G401 (cell line): ENCODE data around the gene CGNL1. TPM values are rescaled to one million over a fixed set of nuclear protein-coding genes. Genes with fewer than 3 reads are reported as not detected.

Source experiments
- DNase-seq: peaks from one replicate; pipeline ENCODE4 v3.0.0-alpha.2; 2015; ENCODE audit warnings: low spot score
- in situ Hi-C: cut with HindIII; loops from 2 replicates; pipeline ENCODE4 v1.10.0; 2016; ENCODE audit warnings: low sequenced_read_pairs, mixed read lengths
- total RNA-seq: library from RNA; depleted of rRNA; stranded (reverse); fragments of >200 nt; shearing (Covaris generic); gene quantifications from 2 replicates; pipeline ENCODE4 v1.2.3, GENCODE V29; 2014

Gene CGNL1
- total RNA-seq, 1 experiment from 2014 or later = 121 TPM

DNA sequence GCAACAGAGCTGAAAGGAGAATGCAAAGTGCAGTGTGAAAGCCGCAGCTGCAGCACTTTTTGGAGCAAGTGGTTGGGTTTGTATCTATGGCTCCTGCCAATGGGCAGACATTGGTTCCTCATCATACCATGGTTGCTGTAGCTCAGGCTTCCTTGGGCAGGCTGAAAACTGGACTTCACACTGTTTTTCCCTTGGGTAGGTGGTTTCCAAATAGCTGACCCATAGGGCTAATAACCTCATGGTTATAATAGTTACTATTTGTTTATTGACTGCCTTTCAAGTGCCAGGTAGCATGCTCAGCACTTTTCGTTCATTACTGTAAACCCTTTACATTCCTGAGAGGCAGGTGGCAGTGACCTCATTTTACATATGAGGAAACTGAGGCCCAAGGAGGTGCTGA, 4.5 kb downstream of the CGNL1 start:
- in situ Hi-C loops = no loop called here
- DNase-seq = no peak

DNA sequence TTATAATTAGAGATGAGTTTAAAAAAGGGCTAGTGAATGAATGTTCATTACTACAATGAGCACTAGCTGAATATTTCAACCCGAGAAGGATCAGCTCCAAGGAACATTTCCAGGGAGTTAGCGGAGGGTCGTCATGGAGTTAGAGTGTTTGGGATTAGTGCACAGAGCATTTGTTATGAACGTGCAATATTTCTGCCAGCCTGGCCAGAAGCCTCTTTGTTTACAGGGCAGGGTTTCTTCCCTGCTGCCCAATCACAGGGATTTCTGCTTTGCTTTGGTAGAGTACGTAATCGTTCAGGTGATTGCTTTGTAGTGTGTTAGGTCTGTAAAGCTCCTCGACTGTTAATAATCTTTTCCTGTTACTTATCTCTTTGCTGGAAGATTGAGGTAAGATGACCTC, 5.9 kb downstream of the CGNL1 start:
- in situ Hi-C loops = no loop called here
- DNase-seq = peak; percentile 43

DNA sequence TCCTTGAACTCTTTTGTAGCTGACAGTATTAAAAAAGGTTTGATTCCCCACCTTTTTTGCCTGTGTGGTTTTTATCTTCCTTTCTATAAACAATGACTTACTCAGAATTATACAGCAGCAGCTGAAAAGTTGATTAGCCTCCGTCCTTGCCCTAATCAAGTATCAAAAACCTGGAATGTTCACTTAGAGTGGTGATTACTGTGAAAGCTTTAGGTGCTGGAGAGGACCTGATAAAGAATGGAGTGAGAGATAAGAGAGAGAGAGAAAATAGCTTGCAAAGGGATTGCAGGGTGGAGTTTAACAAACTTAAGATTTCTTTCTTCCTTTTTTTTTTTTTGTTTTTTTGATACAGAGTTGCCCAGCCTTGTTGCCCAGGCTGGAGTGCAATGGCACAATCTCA, 6.7 kb downstream of the CGNL1 start:
- no peak for DNase-seq
- in situ Hi-C loops = no loop called here

DNA sequence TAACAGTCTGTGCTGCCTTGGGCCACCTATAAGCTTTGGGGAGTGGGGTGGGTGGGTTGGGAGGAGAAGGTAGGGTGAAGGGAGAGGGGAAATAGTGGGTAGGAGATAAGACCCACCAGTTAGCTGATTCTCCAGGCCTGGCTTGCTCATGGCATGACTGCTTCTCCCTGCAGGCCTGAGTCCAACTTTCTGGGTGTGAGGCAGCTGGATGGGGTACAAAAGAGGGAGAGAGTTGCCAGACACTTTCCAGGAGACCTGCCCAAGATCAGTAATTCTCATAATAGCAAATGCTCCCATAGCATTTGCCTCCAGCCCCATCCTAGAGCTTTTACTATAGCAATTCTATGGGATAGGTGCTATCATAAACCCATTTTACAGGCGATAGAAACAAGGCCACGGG, 7.7 kb downstream of the CGNL1 start:
- in situ Hi-C loops = no loop called here
- DNase-seq = no peak

DNA sequence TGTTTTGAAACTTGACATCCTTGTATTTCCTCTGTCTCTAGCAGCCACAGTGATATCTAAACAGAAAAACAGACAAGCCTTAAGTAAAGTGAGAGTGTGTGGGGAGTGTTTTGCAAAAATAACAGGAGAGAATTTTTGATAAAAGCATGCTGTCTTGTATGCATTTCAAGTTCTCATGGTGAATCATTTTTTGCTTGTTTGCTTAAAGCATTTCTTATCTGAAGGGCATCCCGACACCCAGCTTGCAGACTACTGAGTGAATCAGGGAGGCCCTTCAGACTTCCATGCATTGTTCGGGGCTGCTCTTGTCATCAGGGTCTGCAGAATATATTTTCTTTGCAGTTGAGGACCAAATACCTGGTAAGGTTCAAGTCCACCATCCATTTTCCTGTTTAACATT, 8.5 kb downstream of the CGNL1 start:
- in situ Hi-C loops = no loop called here
- DNase-seq = no peak

DNA sequence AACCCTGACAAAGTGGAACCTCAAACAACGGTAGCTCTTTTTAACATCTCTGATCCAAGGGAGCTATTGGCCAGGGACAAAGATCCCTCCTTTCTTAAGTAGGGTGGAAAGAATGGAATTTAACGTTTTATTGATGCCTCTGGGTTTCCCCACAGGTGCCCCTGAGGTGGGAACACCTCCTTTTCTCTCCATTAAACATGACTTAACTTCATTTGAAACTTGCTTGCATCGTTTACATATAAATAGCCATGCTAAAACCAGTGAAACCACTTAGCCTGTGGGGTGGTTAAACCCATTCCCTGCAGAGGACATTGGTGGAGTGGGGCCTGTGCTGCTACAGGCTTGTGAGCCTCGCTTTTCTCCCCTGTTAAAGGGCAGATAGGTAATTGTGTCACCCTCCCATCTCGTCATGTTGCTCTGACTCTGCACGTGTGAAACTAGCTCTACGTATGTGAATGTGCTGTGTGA, 9.7 kb downstream of the CGNL1 start:
- no peak for DNase-seq
- in situ Hi-C loops = no loop called here

DNA sequence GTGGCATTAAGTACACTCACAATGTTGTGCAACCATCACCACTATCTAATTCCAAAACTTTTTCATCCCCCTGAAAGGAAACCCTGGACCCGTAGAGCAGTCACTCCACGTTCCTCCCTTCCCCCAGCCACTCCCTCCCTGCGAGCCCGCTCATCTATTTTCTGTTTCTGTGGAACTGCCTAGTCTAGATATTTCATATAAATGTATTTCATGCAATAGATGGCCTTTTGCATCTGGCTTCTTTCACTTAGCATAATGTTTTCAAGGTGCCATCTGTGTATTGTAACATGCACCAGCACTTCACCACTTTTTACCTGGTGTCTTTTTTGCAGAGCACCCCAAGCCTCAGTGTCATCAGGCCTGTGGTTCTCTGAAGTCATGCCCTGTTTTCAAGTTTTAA, 10.7 kb downstream of the CGNL1 start:
- in situ Hi-C loops = no loop called here

DNA sequence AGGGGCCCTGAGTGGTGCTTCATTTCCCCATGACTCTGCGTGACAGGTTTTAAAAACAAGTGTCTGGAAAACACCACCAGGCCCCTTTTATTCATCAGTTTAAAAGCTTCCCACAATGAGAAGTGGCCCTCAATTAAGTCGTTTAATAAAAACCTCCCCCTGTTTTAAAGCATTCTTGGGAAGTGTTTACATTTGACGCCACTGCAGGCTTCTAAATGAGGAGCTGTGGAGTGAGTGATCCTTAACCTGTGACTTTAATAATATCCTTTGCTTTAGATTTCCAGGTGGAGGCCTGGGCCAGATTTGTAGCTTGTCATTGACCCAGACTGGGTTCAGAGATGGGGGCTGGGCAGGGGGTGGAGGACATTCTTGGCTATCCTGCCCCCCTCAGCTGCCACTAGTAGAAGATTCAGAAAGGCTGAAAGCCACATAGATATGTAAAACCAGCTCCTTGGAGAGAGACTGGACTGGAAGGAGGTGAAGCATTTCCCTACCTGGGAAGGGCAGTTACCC, 11.3 kb downstream of the CGNL1 start:
- in situ Hi-C loops = no loop called here
- DNase-seq = peak; percentile 77

More for the DNA sequence above, 10.7 kb downstream of the CGNL1 start:
- DNase-seq = no peak

DNA sequence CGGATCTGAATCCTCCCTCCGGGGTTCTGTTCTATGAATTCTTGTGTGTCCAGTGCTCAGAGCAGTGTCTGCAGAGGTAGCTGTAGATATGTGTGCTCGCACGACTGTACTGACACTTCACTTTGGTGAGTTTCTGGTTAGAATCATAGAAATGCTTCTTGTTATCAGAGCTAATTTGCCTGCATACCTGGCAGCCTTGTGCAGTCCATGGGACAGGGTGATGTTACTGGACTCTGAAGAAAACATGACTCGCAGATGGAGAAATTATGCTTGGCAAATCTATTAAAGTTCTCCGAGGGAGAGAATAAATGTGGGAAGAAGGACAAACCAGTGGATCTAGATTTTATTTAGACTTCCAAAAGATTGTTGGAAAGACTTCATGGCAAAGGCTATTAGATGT, 12.2 kb downstream of the CGNL1 start:
- in situ Hi-C loops = no loop called here
- no peak for DNase-seq

DNA sequence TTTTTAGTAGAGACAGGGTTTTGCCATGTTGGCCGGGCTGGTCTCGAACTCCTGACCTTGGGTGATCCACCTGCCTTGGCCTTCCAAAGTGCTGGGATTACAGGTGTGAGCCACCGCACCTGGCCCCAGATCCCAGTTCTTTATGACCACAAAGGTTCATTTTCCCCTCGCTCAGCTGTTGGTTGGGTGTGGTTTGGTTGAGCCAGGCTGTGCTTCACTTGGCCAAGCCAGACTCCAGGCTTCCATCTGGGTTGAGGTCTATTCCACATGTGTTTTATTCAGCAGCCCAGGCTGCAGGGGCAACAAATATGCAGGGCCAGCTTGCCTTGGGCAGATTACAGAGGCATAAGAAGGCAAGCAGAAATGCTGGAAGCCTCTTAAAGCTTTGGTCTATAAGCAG, 13.7 kb downstream of the CGNL1 start:
- in situ Hi-C loops = loop anchor here (5.0 kb wide), 2 partner anchors 37 to 102 kb away; no protein-coding TSS in a partner anchor
- no peak for DNase-seq

DNA sequence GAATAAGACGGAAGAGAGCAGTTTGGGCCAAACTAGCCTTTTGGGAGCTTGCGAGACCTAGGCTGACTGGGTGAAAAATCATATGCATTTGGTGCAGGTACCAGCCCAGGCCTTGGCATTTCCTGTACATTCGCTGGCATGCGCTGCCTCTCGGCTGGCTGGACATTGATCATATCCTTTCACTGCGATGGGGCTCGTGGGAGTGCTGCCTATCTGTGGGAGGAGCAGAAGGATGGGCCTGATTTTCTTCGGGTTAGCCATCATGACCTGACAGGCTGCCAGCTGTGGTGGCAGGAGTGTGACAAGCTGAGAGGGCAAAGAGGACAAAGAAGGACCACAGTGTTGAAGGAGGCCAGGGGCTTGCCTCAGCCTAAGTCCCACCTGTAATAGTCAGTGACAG, 14.3 kb downstream of the CGNL1 start:
- in situ Hi-C loops = loop anchor here (5.0 kb wide), 2 partner anchors 37 to 102 kb away; no protein-coding TSS in a partner anchor
- no peak for DNase-seq

DNA sequence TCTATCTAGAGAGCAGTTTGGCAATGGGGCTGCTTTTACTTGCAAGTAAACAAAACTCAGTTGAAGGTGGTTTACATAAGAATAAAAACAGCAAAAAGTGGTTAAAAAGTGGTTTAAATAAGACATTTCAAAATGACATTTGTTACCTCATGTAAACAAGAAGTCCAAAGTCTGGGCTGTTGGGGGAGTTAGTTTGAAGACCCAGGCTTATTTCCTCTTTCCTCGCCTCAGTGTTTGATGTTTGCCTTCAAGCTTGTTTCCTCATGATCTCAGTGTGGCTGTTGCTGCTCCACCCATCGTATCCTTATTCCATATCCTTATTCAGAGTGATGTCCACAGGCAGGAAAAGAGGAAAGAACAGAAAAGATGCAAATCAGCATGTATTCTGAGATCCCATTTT, 15.2 kb downstream of the CGNL1 start:
- in situ Hi-C loops = loop anchor here (5.0 kb wide), 2 partner anchors 36 to 101 kb away; no protein-coding TSS in a partner anchor
- no peak for DNase-seq

DNA sequence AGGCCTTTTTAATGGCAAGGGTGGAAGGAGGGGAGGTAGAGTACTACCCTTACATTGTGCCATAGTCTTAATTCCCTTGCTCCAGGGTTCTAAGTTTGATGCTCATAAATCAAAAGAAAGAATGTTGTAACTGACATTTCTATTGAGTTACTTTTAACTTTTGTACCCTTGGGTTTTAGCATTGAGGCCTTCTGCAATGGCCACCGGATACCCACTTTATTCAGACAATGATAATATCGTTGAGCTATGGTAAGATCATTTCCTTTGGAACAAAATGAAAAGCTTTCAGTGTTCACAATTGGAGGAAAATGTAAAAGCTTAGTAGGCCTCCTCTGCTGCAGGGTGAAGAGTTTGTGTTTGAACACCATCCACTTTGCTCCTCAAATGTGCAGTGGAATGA, 16.8 kb downstream of the CGNL1 start:
- no peak for DNase-seq
- in situ Hi-C loops = loop anchor here (5.0 kb wide), 2 partner anchors 34 to 99 kb away; no protein-coding TSS in a partner anchor

DNA sequence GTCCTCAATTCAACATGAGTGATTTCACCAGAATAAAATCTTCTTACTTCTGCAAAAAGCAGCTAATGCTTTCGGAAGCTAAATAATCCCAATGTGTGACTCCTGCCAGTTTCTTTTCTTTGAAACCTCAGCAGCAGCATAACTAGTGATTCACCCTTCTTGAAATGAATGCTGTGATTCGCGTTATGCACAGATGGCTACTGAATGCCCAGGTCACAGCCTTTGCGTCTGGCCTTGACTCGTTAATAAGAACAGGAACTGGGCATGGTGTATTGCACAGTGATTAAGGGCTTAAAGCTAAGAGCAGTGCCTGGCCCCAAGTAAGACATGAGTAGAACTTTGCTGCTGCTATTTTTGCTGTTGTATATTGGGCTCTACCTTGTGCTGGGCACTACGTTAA, 19.0 kb downstream of the CGNL1 start:
- in situ Hi-C loops = no loop called here

DNA sequence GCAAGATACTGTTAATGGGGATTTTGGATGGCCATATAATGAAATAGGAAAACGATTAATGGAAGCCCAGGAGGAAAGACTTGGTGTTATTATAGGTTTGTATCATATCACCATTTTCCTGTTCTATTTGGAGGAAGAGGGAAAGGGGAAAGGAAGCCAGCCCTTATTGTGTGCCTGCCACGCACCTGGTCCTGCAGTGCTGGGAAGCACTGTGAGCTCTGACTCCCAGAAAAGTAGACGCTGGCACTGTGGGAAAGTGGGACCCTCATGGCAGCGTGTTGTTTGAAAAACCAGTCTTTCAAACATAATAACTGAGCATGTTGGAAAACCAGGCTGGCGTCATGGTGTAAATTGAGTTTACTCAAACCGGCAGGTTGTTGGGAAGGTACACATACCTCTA, 22.0 kb downstream of the CGNL1 start:
- no peak for DNase-seq
- in situ Hi-C loops = no loop called here

More for the DNA sequence above, 19.0 kb downstream of the CGNL1 start:
- no peak for DNase-seq

DNA sequence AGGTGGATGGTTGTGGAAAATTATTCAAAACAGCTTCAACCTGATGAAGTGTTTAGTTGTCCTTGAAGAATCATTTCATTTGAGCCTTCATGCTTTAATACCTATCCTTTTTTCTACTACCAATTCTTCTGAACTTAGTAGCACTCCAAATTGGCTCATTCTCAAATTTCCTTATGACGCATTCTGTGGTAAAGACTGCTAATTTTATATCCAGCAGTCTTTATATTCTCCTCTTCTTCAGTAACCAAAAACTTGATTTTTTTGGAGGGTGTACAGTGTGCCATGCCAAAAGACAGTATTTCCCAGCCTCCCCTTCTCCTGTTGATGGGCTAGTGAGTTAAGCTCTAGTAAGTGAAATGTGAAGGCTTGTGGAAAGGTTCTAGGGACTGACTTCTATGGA, 25.2 kb downstream of the CGNL1 start:
- no peak for DNase-seq
- in situ Hi-C loops = no loop called here

DNA sequence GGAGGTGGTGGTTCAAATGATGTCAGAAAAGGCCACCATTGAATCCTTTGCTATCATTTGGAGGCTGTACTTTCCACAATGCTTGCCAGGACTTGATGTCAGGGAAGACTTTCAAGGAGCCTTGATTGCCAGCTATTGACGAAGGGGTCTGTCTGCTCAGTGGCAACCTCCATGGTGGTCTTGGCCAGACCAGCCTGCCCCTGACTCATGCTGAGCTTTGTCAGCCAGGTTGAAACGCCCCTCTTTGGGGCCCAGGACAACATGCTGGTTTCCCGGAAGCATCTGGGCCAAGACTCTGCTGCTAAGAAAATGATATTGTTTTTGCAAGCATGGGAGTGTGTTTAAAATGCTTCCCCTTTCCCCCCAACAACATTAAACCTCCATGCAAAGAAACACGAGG, 26.7 kb downstream of the CGNL1 start:
- DNase-seq = no peak
- in situ Hi-C loops = no loop called here

DNA sequence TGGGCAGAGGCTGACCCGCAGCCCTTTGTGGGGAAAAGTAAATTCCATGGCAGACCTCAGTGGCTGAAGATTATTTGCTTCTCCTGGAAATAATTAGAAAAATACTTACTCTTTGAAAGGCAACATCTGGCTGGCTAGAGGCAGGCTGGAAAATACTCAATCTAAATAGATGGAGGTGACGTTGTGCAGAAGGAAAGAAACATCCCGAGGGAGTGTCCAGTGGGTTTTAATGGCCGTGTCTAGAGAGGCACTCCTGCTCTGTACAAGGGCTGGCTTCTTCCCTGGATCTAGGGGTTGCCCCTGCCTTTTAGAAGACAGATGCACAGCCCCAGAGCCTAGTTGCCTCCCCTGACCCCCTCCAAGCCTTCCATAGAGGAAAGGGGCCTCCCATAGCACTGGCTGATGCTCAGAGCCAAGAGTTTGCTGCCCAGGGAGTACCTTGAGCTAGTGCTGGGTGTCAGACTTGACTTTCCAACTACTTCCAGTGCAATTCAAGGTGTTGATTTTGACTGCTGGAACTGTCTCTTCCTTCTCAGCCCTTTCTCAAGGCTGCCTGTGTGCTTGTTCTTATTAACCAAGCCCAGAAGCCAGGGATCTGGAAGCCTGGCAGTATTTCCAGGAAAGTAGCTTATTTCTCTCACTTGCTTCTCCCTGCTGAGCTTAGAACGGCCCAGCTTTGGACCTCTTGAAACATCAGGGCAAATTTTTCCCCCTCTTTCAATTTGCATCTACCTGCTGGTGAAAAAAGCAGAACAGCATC, 27.4 kb downstream of the CGNL1 start:
- in situ Hi-C loops = no loop called here
- DNase-seq = no peak

DNA sequence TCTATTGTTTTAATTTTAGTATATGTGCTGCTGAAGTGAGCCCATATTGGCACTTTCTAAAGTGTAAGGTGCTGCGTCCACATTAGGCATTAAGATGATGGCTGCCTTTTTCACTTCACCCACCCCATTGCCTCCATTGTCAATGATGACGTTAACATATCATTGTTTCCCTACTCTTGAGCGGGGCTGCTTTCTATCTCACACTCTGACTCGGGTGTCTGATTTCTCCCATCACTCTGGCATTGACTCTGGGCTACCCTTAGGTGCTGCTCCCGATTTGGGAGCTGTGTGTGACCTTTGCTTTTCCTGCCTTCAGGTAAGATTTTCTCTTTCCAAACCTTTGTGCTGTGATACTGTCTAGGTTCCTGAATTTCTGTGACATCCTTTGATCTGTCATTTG, 28.8 kb downstream of the CGNL1 start:
- DNase-seq = no peak
- in situ Hi-C loops = no loop called here

DNA sequence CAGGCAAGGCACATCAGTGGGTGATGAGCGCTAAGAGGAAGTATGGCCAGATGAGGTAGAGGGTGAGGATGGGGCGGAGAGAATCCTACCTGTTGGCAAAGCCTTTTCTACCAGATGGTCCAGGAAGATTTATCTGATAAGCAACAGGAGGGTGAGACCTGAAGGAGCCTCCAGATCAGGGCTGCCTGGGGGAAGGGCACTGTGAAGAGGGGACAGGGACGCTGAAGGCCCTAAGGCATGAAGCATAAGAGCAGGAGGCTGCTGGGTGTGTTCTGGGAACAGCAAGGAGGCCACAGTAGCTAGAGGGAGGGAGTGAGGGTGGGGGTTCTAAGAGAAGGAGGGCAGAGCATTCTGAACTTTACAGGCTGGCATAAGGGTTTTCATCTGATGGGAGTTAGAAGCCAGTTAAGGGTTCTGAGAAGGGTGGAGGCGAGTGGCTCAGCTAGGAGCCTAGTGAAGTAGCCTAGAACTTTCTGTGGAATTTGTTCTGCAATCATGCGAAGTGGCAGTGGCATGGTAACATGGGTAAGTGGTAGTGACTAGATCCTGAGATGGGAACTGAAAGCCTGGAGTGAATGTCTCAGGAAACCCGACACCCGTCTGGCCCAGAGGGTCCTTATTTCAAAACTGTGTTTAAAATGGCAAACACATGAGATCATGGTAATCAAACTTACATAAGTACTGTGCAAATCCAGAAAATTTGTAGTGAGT, 29.9 kb downstream of the CGNL1 start:
- no peak for DNase-seq
- in situ Hi-C loops = no loop called here
